WTC11 (cell line): ENCODE results near the gene CNST. TPM values are rescaled to one million over a fixed set of nuclear protein-coding genes. Genes with fewer than 3 reads are reported as not detected.

Experiments
- ATAC-seq: fragments of 200-7000 bp; cut with Tn5 transposase; 2 replicates; pipeline ENCODE4 v1.10.0; 2021; ENCODE audit warnings: mild to moderate bottlenecking, moderate library complexity
- CTCF ChIA-PET: fragments of 300-600 bp; sonication (Branson Sonifier 250); formaldehyde crosslinking; loops from one replicate; lab custom pipeline; 2021; ENCODE audit warnings: antibody characterized with exemption; lab: Charles Lee
- POLR2A ChIA-PET: fragments of 350-600 bp; sonication (Branson Sonifier 250); formaldehyde crosslinking; loops from one replicate; lab custom pipeline; 2021; ENCODE audit warnings: antibody characterized with exemption; lab: Charles Lee
- DNase-seq: peaks from one replicate; pipeline ENCODE4 v3.0.0; 2021; ENCODE audit warnings: low spot score
- H3K27ac Mint-ChIP-seq: 2 replicates; pipeline ENCODE4 v1.8.0; 2021; ENCODE audit warnings: mixed read lengths
- H3K27me3 Mint-ChIP-seq: 2 replicates; pipeline ENCODE4 v1.8.0; 2021; ENCODE audit warnings: low read depth, mild to moderate bottlenecking, moderate library complexity, mixed read lengths
- H3K36me3 Mint-ChIP-seq: 2 replicates; pipeline ENCODE4 v1.8.0; 2021; ENCODE audit warnings: mixed read lengths
- H3K4me1 Mint-ChIP-seq: 2 replicates; pipeline ENCODE4 v1.8.0; 2022; ENCODE audit warnings: mixed read lengths
- H3K4me3 Mint-ChIP-seq: 2 replicates; pipeline ENCODE4 v1.8.0; 2021; ENCODE audit warnings: mild to moderate bottlenecking, moderate library complexity, mixed read lengths
- H3K9me3 Mint-ChIP-seq: 2 replicates; pipeline ENCODE4 v1.8.0; 2021; ENCODE audit warnings: mixed read lengths
- FOXP1 ChIP-seq: sonication (generic); formaldehyde crosslinking; IDR thresholded peaks from 2 replicates; pipeline ENCODE4 v1.8.0; 2022; ENCODE audit warnings: missing genetic modification reagents, mild to moderate bottlenecking, moderate library complexity, borderline replicate concordance
- GTF2I ChIP-seq: fragments of 250-450 bp; sonication (Bioruptor Pico); conservative IDR thresholded peaks from 2 replicates; pipeline ENCODE4 v1.4.0; 2021; ENCODE audit warnings: mild to moderate bottlenecking
- KAT7 ChIP-seq: sonication (generic); formaldehyde crosslinking; IDR thresholded peaks from 2 replicates; pipeline ENCODE4 v1.8.1; 2023; ENCODE audit warnings: missing genetic modification reagents, mild to moderate bottlenecking, borderline replicate concordance
- ZBTB21 ChIP-seq: sonication (generic); formaldehyde crosslinking; IDR thresholded peaks from 2 replicates; pipeline ENCODE4 v1.8.1; 2023; ENCODE audit warnings: mild to moderate bottlenecking, missing genetic modification reagents, borderline replicate concordance
- ZNF232 ChIP-seq: sonication (generic); formaldehyde crosslinking; IDR thresholded peaks from 2 replicates; pipeline ENCODE4 v1.8.0; 2022; ENCODE audit warnings: mild to moderate bottlenecking, missing genetic modification reagents
- ZNF671 ChIP-seq: fragments of 250-450 bp; sonication (Bioruptor Pico); IDR thresholded peaks from 2 replicates; pipeline ENCODE4 v1.8.0; 2021; ENCODE audit warnings: mild to moderate bottlenecking
- total RNA-seq: library from RNA; stranded (reverse); gene quantifications from 3 replicates; pipeline ENCODE4 v1.2.3, GENCODE V29; 2021
- TF ChIP-seq, protein P1 (sequence below): fragments of 250-450 bp; sonication (Bioruptor Pico); IDR thresholded peaks from 2 replicates; pipeline ENCODE4 v1.9.0; 2021; ENCODE audit warnings: mild to moderate bottlenecking, borderline replicate concordance
- TF ChIP-seq, protein P2 (sequence below): sonication (generic); formaldehyde crosslinking; IDR thresholded peaks from 2 replicates; pipeline ENCODE4 v1.8.1; 2022; ENCODE audit warnings: missing genetic modification reagents, borderline replicate concordance
- TF ChIP-seq, protein P3 (sequence below): sonication (generic); formaldehyde crosslinking; IDR thresholded peaks from 2 replicates; pipeline ENCODE4 v1.8.1; 2023; ENCODE audit warnings: mild to moderate bottlenecking, missing genetic modification reagents, moderate library complexity
- TF ChIP-seq, protein P4 (sequence below): sonication (generic); formaldehyde crosslinking; conservative IDR thresholded peaks from 2 replicates; pipeline ENCODE4 v1.8.1; 2022; ENCODE audit warnings: mild to moderate bottlenecking, missing genetic modification reagents
- TF ChIP-seq, protein P5 (sequence below): sonication (generic); formaldehyde crosslinking; IDR thresholded peaks from 2 replicates; pipeline ENCODE4 v1.8.0; 2023; ENCODE audit warnings: mild to moderate bottlenecking, missing genetic modification reagents

Gene CNST
- total RNA-seq, 1 experiment from 2014 or later: 18.4 TPM

DNA sequence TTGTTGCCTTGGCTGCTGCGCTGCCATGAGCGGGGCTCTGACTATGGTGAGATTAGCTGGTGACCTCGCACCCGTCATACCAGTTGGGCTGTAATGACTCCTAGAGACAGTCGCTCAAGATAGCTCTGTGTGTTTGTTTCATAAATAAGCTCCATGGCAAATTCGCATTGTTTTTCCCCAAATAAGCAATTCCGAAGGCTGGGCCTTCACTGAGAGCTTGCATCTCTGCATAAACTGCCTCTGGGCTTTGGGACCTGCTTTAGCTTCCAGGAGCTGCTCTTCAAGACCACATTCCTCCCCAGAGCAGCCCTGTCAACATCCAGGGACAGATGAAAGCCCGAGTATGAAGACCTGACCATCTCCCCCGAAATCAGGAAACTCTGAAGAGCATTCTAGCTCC is 117.3 kb downstream of the CNST start:
- no peak overlapping the region for H3K27ac Mint-ChIP-seq
- no peaks in the 10 kb centered on the region for H3K9me3 Mint-ChIP-seq
- no peak for DNase-seq
- H3K36me3 Mint-ChIP-seq: no peaks in the 10 kb centered on the region
- H3K4me3 Mint-ChIP-seq: no peak overlapping the region
- POLR2A ChIA-PET: no interaction called here
- CTCF ChIA-PET: no interaction called here
- H3K27me3 Mint-ChIP-seq: no peaks in the 10 kb centered on the region
- TF ChIP-seq ZNF232 (CRISPR knock-in tag) (no peak), ZNF671 (no peak), GTF2I (CRISPR knock-in tag) (no peak), ZBTB21 (CRISPR knock-in tag) (no peak)
- TF ChIP-seq, protein P1, sequence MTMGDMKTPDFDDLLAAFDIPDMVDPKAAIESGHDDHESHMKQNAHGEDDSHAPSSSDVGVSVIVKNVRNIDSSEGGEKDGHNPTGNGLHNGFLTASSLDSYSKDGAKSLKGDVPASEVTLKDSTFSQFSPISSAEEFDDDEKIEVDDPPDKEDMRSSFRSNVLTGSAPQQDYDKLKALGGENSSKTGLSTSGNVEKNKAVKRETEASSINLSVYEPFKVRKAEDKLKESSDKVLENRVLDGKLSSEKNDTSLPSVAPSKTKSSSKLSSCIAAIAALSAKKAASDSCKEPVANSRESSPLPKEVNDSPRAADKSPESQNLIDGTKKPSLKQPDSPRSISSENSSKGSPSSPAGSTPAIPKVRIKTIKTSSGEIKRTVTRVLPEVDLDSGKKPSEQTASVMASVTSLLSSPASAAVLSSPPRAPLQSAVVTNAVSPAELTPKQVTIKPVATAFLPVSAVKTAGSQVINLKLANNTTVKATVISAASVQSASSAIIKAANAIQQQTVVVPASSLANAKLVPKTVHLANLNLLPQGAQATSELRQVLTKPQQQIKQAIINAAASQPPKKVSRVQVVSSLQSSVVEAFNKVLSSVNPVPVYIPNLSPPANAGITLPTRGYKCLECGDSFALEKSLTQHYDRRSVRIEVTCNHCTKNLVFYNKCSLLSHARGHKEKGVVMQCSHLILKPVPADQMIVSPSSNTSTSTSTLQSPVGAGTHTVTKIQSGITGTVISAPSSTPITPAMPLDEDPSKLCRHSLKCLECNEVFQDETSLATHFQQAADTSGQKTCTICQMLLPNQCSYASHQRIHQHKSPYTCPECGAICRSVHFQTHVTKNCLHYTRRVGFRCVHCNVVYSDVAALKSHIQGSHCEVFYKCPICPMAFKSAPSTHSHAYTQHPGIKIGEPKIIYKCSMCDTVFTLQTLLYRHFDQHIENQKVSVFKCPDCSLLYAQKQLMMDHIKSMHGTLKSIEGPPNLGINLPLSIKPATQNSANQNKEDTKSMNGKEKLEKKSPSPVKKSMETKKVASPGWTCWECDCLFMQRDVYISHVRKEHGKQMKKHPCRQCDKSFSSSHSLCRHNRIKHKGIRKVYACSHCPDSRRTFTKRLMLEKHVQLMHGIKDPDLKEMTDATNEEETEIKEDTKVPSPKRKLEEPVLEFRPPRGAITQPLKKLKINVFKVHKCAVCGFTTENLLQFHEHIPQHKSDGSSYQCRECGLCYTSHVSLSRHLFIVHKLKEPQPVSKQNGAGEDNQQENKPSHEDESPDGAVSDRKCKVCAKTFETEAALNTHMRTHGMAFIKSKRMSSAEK (CRISPR knock-in tag): no peak
- TF ChIP-seq, protein P2, sequence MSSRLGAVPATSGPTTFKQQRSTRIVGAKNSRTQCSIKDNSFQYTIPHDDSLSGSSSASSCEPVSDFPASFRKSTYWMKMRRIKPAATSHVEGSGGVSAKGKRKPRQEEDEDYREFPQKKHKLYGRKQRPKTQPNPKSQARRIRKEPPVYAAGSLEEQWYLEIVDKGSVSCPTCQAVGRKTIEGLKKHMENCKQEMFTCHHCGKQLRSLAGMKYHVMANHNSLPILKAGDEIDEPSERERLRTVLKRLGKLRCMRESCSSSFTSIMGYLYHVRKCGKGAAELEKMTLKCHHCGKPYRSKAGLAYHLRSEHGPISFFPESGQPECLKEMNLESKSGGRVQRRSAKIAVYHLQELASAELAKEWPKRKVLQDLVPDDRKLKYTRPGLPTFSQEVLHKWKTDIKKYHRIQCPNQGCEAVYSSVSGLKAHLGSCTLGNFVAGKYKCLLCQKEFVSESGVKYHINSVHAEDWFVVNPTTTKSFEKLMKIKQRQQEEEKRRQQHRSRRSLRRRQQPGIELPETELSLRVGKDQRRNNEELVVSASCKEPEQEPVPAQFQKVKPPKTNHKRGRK (CRISPR knock-in tag): no peak
- TF ChIP-seq, protein P3, sequence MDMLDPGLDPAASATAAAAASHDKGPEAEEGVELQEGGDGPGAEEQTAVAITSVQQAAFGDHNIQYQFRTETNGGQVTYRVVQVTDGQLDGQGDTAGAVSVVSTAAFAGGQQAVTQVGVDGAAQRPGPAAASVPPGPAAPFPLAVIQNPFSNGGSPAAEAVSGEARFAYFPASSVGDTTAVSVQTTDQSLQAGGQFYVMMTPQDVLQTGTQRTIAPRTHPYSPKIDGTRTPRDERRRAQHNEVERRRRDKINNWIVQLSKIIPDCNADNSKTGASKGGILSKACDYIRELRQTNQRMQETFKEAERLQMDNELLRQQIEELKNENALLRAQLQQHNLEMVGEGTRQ (CRISPR knock-in tag): no peak
- TF ChIP-seq, protein P4, sequence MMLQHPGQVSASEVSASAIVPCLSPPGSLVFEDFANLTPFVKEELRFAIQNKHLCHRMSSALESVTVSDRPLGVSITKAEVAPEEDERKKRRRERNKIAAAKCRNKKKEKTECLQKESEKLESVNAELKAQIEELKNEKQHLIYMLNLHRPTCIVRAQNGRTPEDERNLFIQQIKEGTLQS (CRISPR knock-in tag): no peak
- ATAC-seq: no peak
- H3K4me1 Mint-ChIP-seq: no peaks in the 10 kb centered on the region

DNA sequence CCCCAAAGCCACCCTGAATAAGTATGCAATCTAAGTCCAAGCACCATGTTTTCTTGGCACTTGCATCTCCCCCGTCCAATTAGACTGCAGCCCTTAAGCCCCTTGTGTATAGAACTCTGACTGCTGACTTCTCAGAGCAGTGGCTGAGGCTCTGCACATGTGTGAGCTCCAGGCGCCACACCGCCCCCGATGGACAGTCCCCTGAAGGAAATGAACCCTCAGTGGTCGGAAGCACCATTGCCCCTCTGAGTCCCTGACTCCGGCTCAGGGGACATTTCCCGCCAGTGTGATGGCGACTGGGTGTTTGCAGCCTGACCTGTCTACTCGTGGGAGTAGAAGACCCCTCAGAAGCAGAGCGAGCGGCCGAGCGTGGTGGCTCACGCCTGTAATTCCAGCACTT is 120.7 kb downstream of the CNST start:
- ATAC-seq: peak; percentile 80

More for the DNA sequence above, 120.7 kb downstream of the CNST start:
- POLR2A ChIA-PET: no interaction called here
- CTCF ChIA-PET: interaction anchor here (0.6 to 1.8 kb wide), 6 partner anchors 9 to 191 kb away, joined by 3 to 9 read pairs (median 4); partner anchors contain the start of gene SCCPDH
- H3K4me3 Mint-ChIP-seq: no peak overlapping the region
- peak; percentile 60 for DNase-seq
- TF ChIP-seq KAT7 (no peak), FOXP1 (CRISPR knock-in tag) (no peak)
- TF ChIP-seq, protein P5, sequence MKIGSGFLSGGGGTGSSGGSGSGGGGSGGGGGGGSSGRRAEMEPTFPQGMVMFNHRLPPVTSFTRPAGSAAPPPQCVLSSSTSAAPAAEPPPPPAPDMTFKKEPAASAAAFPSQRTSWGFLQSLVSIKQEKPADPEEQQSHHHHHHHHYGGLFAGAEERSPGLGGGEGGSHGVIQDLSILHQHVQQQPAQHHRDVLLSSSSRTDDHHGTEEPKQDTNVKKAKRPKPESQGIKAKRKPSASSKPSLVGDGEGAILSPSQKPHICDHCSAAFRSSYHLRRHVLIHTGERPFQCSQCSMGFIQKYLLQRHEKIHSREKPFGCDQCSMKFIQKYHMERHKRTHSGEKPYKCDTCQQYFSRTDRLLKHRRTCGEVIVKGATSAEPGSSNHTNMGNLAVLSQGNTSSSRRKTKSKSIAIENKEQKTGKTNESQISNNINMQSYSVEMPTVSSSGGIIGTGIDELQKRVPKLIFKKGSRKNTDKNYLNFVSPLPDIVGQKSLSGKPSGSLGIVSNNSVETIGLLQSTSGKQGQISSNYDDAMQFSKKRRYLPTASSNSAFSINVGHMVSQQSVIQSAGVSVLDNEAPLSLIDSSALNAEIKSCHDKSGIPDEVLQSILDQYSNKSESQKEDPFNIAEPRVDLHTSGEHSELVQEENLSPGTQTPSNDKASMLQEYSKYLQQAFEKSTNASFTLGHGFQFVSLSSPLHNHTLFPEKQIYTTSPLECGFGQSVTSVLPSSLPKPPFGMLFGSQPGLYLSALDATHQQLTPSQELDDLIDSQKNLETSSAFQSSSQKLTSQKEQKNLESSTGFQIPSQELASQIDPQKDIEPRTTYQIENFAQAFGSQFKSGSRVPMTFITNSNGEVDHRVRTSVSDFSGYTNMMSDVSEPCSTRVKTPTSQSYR: no peak
- H3K36me3 Mint-ChIP-seq: no peaks in the 10 kb centered on the region
- no peaks in the 10 kb centered on the region for H3K27me3 Mint-ChIP-seq
- H3K27ac Mint-ChIP-seq: no peak overlapping the region
- H3K9me3 Mint-ChIP-seq: no peaks in the 10 kb centered on the region
- H3K4me1 Mint-ChIP-seq: no peaks in the 10 kb centered on the region
